Measurements from ENCODE around the gene SRPRB.

The SRPRB gene

GRCh38 chr3:133849346-133849745 lies 43.7 kb downstream of the SRPRB start:
- DNase-seq, result no peak

- DNase-seq, result no peak
Observed at GRCh38 chr3:133850034-133850433, 44.4 kb downstream of the SRPRB start.

- DNase-seq, result no peak
Observed at GRCh38 chr3:133851266-133851906, 45.8 kb downstream of the SRPRB start.

GRCh38 chr3:133851931-133852330 lies 46.3 kb downstream of the SRPRB start:
- DNase-seq, result no peak

- no peak for DNase-seq
Observed at GRCh38 chr3:133853063-133853924, 47.7 kb downstream of the SRPRB start.

- no peak for DNase-seq
Observed at GRCh38 chr3:133853925-133854227, 48.3 kb downstream of the SRPRB start.

- no peak for DNase-seq
Observed at GRCh38 chr3:133854264-133855001, 48.8 kb downstream of the SRPRB start.

GRCh38 chr3:133855002-133855370 lies 49.4 kb downstream of the SRPRB start:
- DNase-seq, result no peak

GRCh38 chr3:133855772-133856171 lies 50.2 kb downstream of the SRPRB start:
- no peak for DNase-seq

GRCh38 chr3:133856316-133856715 lies 50.7 kb downstream of the SRPRB start:
- DNase-seq, result no peak

- DNase-seq, result no peak
Observed at GRCh38 chr3:133857767-133858166, 52.2 kb downstream of the SRPRB start.

GRCh38 chr3:133859381-133860234 lies 54.0 kb downstream of the SRPRB start:
- no peak for DNase-seq

GRCh38 chr3:133860519-133860918 lies 54.9 kb downstream of the SRPRB start:
- DNase-seq, result no peak

GRCh38 chr3:133862161-133862560 lies 56.5 kb downstream of the SRPRB start:
- no peak for DNase-seq

- no peak for DNase-seq
Observed at GRCh38 chr3:133863911-133864310, 58.3 kb downstream of the SRPRB start.

- no peak for DNase-seq
Observed at GRCh38 chr3:133864616-133865015, 59.0 kb downstream of the SRPRB start.

GRCh38 chr3:133865136-133865855 lies 59.7 kb downstream of the SRPRB start:
- DNase-seq, result no peak

GRCh38 chr3:133866141-133866540 lies 60.5 kb downstream of the SRPRB start:
- no peak for DNase-seq

- DNase-seq, result no peak
Observed at GRCh38 chr3:133868186-133868585, 62.6 kb downstream of the SRPRB start.

GRCh38 chr3:133868758-133869475 lies 63.3 kb downstream of the SRPRB start:
- no peak for DNase-seq

GRCh38 chr3:133869586-133869985 lies 64.0 kb downstream of the SRPRB start:
- no peak for DNase-seq

- DNase-seq, result no peak
Observed at GRCh38 chr3:133870822-133871221, 65.2 kb downstream of the SRPRB start.
